Cardiac muscle cell (in vitro differentiated cells and primary cell): Measurements from ENCODE around the gene CCPG1. TPM values are rescaled to one million over a fixed set of nuclear protein-coding genes. Genes with fewer than 3 reads are reported as not detected.

Experiments used
- DNase-seq, 2 donors: peaks; one replicate each; pipeline versions ENCODE4 v3.0.0 to v3.0.0-alpha.2; 2010 to 2017; ENCODE audit warnings: low read depth in 1 of 2, low spot score in 1 of 2
- H3K27ac ChIP-seq: fragments of 200-600 bp; sonication (generic); 2 replicates; pipeline ENCODE4 v1.5.1; 2016
- H3K27me3 ChIP-seq: fragments of 200-600 bp; sonication (generic); 2 replicates; pipeline ENCODE4 v1.6.0; 2016; ENCODE audit warnings: control low read depth
- H3K36me3 ChIP-seq: fragments of 200-600 bp; sonication (generic); 2 replicates; pipeline ENCODE4 v1.5.1; 2016; ENCODE audit warnings: control low read depth
- H3K4me1 ChIP-seq: fragments of 200-600 bp; sonication (generic); 2 replicates; pipeline ENCODE4 v1.8.1; 2017; ENCODE audit warnings: low read depth, mild to moderate bottlenecking, mixed run types
- H3K4me3 ChIP-seq: fragments of 200-600 bp; sonication (generic); 2 replicates; pipeline ENCODE4 v1.5.1; 2016; ENCODE audit warnings: mild to moderate bottlenecking
- H3K9me3 ChIP-seq: fragments of 200-600 bp; sonication (generic); 2 replicates; pipeline ENCODE4 v1.5.1; 2017; ENCODE audit warnings: low read depth, mild to moderate bottlenecking, control low read depth
- CTCF ChIP-seq: IDR thresholded peaks from 2 replicates; pipeline ENCODE4 v1.5.1; 2012; ENCODE audit warnings: low read depth, mild to moderate bottlenecking, low read length
- polyA plus RNA-seq: library from polyadenylated mRNA; unstranded; fragments of >200 nt; fragmentation: Nextera tagmentation; extraction: Ambion mirVana; gene quantifications from 2 replicates; pipeline ENCODE4 v1.2.1, GENCODE V29; 2016
- total RNA-seq: library from RNA; depleted of rRNA; stranded (reverse); fragments of >200 nt; gene quantifications from 2 replicates; pipeline ENCODE4 v1.2.3, GENCODE V29; 2016

CCPG1 gene
- total and polyA plus RNA-seq, 2 experiments from 2014 or later: 25.1 to 34.1 TPM

GRCh38 chr15:55320963-55321362 lies 87.2 kb downstream of the CCPG1 start:
- Histone ChIP-seq H3K4me1 (no peaks in the 10 kb centered on the region), H3K27ac (no peak overlapping the region), H3K27me3 (no peaks in the 10 kb centered on the region), H3K9me3 (no peaks in the 10 kb centered on the region), H3K4me3 (no peak overlapping the region), H3K36me3 (no peaks in the 10 kb centered on the region)
- no peak for TF ChIP-seq CTCF
- no peak for DNase-seq

- H3K27me3 ChIP-seq: no peaks in the 10 kb centered on the region
- H3K4me1 ChIP-seq: no peaks in the 10 kb centered on the region
- no peak for TF ChIP-seq CTCF
- no peak overlapping the region for H3K27ac ChIP-seq
- no peak overlapping the region for H3K4me3 ChIP-seq
- H3K36me3 ChIP-seq: no peaks in the 10 kb centered on the region
- H3K9me3 ChIP-seq: no peaks in the 10 kb centered on the region
- DNase-seq: no peak
Measured at GRCh38 chr15:55320238-55320550, 88.0 kb downstream of the CCPG1 start.

GRCh38 chr15:55319537-55320237 lies 88.5 kb downstream of the CCPG1 start:
- H3K27ac ChIP-seq: no peak overlapping the region
- DNase-seq: peak in 1 of 2 donors; percentile 38
- no peaks in the 10 kb centered on the region for H3K4me1 ChIP-seq
- no peaks in the 10 kb centered on the region for H3K9me3 ChIP-seq
- no peaks in the 10 kb centered on the region for H3K27me3 ChIP-seq
- no peaks in the 10 kb centered on the region for H3K36me3 ChIP-seq
- no peak for TF ChIP-seq CTCF
- H3K4me3 ChIP-seq: peak overlapping the region; percentile 56

- no peaks in the 10 kb centered on the region for H3K4me1 ChIP-seq
- DNase-seq: peak; percentile 87 to 94
- no peaks in the 10 kb centered on the region for H3K36me3 ChIP-seq
- H3K9me3 ChIP-seq: no peaks in the 10 kb centered on the region
- peak within 1 kb of the TSS; percentile 56 for H3K4me3 ChIP-seq
- H3K27me3 ChIP-seq: no peaks in the 10 kb centered on the region
- peak within 1 kb of the TSS; percentile 78 for H3K27ac ChIP-seq
- TF ChIP-seq CTCF: peak; percentile 16
Measured at GRCh38 chr15:55318588-55319494, 89.3 kb downstream of the CCPG1 start, which contains the start of the genes PIGB and PIGBOS1. PIGB (plus strand) TSS chr15:55319222; CDS start chr15:55319251, 29 bp downstream. PIGBOS1 (minus strand) TSS chr15:55319123; CDS start chr15:55317792, 1,331 bp downstream.

Other genes with a start within 250 kb of the CCPG1 start
- gene RSL24D1, start 211.4 kb downstream of the CCPG1 start, total RNA-seq: 30.3 and 45.8 TPM in 2 replicates
- 46.1 and 69.7 TPM in 2 replicates for gene RSL24D1, start 211.4 kb downstream of the CCPG1 start, polyA plus RNA-seq
- 5.3 and 7.7 TPM in 2 replicates for gene RAB27A, start 118.5 kb downstream of the CCPG1 start, total RNA-seq
- gene RAB27A, start 118.5 kb downstream of the CCPG1 start, polyA plus RNA-seq: 11.9 and 15.2 TPM in 2 replicates
- 13.7 and 14.5 TPM in 2 replicates for gene PIGBOS1, start 89.2 kb downstream of the CCPG1 start, total RNA-seq
- gene PIGBOS1, start 89.2 kb downstream of the CCPG1 start, polyA plus RNA-seq: 26.0 and 30.4 TPM in 2 replicates
- 3.8 and 6.5 TPM in 2 replicates for gene PIGB, start 89.1 kb downstream of the CCPG1 start, total RNA-seq
- 5.7 and 6.3 TPM in 2 replicates for gene PIGB, start 89.1 kb downstream of the CCPG1 start, polyA plus RNA-seq
- 7.7 and 8.6 TPM in 2 replicates for gene PIERCE2, start 136 bp upstream of the CCPG1 start, total RNA-seq
- 11.0 and 16.0 TPM in 2 replicates for gene PIERCE2, start 136 bp upstream of the CCPG1 start, polyA plus RNA-seq
- gene DNAAF4, start 99.9 kb upstream of the CCPG1 start, total RNA-seq: 2.2 and 3.4 TPM in 2 replicates
- 2.7 and 6.6 TPM in 2 replicates for gene DNAAF4, start 99.9 kb upstream of the CCPG1 start, polyA plus RNA-seq
- 7.3 and 10.7 TPM in 2 replicates for gene PYGO1, start 180.0 kb upstream of the CCPG1 start, total RNA-seq
- gene PYGO1, start 180.0 kb upstream of the CCPG1 start, polyA plus RNA-seq: 5.4 and 7.2 TPM in 2 replicates